ENCODE data around the gene GRM4.

DNA sequence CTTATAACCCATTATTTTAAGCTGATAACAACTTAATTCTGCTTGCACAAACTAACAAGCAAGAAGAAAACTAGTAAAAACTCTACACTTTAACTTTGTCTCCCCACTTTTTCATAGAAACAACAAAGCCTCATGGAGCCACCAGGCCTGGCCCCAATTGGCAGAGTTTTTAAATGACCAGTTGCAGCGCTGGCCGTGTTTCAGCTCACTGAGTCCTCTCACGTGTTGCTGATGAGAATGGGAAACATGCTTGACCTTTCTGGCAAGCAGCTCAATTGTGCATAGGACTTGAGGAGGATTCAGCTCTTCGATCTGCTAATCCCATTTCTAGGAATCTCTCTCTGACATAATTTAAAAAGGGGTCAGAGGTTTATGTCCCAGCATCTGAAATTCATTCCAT lies 24.5 kb upstream of the GRM4 start:
- TF ChIP-seq, protein P1, sequence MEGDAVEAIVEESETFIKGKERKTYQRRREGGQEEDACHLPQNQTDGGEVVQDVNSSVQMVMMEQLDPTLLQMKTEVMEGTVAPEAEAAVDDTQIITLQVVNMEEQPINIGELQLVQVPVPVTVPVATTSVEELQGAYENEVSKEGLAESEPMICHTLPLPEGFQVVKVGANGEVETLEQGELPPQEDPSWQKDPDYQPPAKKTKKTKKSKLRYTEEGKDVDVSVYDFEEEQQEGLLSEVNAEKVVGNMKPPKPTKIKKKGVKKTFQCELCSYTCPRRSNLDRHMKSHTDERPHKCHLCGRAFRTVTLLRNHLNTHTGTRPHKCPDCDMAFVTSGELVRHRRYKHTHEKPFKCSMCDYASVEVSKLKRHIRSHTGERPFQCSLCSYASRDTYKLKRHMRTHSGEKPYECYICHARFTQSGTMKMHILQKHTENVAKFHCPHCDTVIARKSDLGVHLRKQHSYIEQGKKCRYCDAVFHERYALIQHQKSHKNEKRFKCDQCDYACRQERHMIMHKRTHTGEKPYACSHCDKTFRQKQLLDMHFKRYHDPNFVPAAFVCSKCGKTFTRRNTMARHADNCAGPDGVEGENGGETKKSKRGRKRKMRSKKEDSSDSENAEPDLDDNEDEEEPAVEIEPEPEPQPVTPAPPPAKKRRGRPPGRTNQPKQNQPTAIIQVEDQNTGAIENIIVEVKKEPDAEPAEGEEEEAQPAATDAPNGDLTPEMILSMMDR (IDR thresholded peaks at IDR 0.05): no peak
- TF ChIP-seq POLR2A (IDR thresholded peaks at IDR 0.05): no peak

Measured in uterus (tissue), 2 donors.